KBM-7 (cell line): ENCODE measurements around the gene BTN3A1.
"Not testable (repeated sequence)": the region's sequence is repeated elsewhere in the genome, so short reads cannot be mapped to it uniquely, and the experiment has no call there.

Experiments used
- DNase-seq: peaks from one replicate; pipeline ENCODE4 v3.0.0-alpha.2; 2015
- in situ Hi-C: fragments of 300-500 bp; cut with MboI; formaldehyde crosslinking; loops from 2 replicates; pipeline ENCODE4 v1.14.3; 2020; ENCODE audit warnings: low sequenced_read_pairs, low pct_unique_long_range_greater_than_20kb, mixed read lengths

Gene BTN3A1

DNA sequence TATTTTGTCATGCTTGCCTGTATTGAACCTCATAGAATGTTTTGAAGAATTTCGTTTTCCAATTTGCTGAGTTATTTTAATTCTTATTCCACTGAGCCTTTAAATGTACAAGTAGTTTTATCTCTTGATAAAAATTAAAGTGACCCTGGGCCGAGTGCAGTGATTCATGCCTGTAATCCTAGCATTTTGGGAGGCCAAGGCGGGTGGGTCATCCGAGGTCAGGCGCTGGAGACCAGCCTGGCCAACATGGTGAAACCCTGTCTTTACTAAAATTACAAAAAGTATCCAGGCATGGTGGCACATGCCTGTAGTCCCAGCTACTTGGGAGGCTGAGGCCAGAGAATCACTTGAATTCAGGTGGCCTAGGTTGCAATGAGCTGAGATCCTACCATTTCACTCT lies 59.3 kb downstream of the BTN3A1 start:
- DNase-seq, in situ Hi-C loops: not testable (repeated sequence)

DNA sequence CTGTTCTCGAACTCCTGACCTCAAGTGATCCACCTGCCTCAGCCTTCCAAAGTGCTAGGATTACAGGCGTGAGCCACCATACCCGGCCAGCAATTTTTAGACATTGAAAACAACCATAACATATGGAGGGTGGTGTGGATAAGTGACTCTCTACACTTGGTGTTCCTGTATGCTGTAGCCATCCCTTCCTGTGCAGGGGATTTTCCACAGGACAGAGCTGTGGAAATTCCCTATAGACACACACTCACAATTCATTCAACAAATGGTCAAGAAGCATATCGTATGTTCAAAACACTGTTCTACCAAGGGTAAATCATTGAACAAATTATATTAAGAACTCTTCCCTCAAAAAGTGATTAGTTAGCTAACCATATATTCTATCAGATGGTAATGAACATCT lies 61.9 kb downstream of the BTN3A1 start:
- no peak for DNase-seq
- in situ Hi-C loops, result no loop called here

DNA sequence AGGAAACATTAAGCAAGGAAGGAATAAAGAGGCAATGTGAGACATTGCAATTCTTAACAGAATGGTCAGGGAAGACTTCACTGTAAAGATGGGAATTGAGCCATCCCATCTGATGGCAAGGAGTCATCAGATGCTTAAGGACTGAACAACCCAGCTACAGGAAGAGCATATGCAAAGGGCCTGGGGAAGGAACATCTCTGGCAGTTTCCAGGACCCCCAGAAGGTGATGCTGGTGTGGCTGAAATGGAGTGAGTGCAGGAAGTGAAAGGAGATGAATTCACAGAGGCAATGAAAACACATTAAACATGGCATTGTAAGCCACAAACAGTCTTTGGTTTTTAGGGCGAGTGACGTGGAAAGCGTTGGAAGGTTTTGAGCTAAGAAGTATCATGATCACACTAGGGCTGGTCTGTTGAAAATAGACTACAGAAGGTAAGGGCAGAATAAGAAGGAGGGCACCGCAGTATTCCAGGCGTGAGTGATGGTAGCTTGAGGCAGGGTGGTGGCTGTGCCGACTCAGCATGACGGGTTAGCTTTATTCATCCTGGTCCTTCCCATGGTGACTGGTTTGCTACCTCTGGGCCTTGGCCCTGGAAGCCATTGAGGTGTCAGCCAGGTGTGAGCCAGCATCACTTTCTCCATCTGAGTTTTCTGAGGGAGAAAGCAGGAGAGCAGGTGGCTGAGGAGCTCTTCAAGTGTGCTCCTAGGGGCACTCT lies 62.5 kb downstream of the BTN3A1 start:
- no peak for DNase-seq
- in situ Hi-C loops, result no loop called here
